Activated naive CD8-positive, alpha-beta T cell treated with anti-CD3 and anti-CD28 coated beads, Interleukin-2, amount 50 U/mL, for 24 hours (primary cell): Measurements from ENCODE around the gene LRP1B.

Experiments
- ATAC-seq: fragments of 150-1000 bp; cut with Tn5 transposase; one replicate; pipeline ENCODE4 v1.10.0; 2021
- DNase-seq: peaks from one replicate; pipeline ENCODE4 v3.0.0; 2021
- H3K27ac Mint-ChIP-seq: one replicate; pipeline ENCODE4 v1.8.0; 2021; ENCODE audit warnings: mild to moderate bottlenecking, mixed read lengths
- H3K27me3 Mint-ChIP-seq: one replicate; pipeline ENCODE4 v1.8.0; 2021; ENCODE audit warnings: mixed read lengths
- H3K36me3 Mint-ChIP-seq: one replicate; pipeline ENCODE4 v1.8.0; 2021; ENCODE audit warnings: low read depth, mixed read lengths
- H3K4me1 Mint-ChIP-seq: one replicate; pipeline ENCODE4 v1.8.0; 2021; ENCODE audit warnings: mixed read lengths
- H3K4me3 Mint-ChIP-seq: one replicate; pipeline ENCODE4 v1.8.0; 2021; ENCODE audit warnings: mild to moderate bottlenecking, moderate library complexity, mixed read lengths
- H3K9me3 Mint-ChIP-seq: one replicate; pipeline ENCODE4 v1.8.0; 2021; ENCODE audit warnings: mixed read lengths

LRP1B gene

GRCh38 chr2:140185076-140185475, 1945.7 kb downstream of the LRP1B start:
- ATAC-seq (no peak), DNase-seq (no peak)
- peaks cover 20% of the 10 kb centered on the region for H3K9me3 Mint-ChIP-seq
- no peak overlapping the region for H3K4me3 Mint-ChIP-seq
- H3K27me3 Mint-ChIP-seq: no peaks in the 10 kb centered on the region
- H3K36me3 Mint-ChIP-seq: no peaks in the 10 kb centered on the region
- H3K27ac Mint-ChIP-seq: no peak overlapping the region
- H3K4me1 Mint-ChIP-seq: no peaks in the 10 kb centered on the region

- Mint-ChIP-seq H3K27me3 (no peaks in the 10 kb centered on the region), H3K4me1 (no peaks in the 10 kb centered on the region), H3K4me3 (no peak overlapping the region), H3K27ac (no peak overlapping the region), H3K9me3 (peaks cover 15% of the 10 kb centered on the region), H3K36me3 (no peaks in the 10 kb centered on the region)
- no peak for ATAC-seq
- no peak for DNase-seq
Measured at GRCh38 chr2:140183056-140183765, 1947.6 kb downstream of the LRP1B start.
